GM12864 (cell line): Measurements from ENCODE around the gene GFRA4.

Experiments
- DNase-seq: peaks from one replicate; pipeline ENCODE4 v3.0.0-alpha.2; 2011; ENCODE audit warnings: low read depth
- H3K4me3 ChIP-seq: 2 replicates; pipeline ENCODE4 v1.5.1; 2011; ENCODE audit warnings: mild to moderate bottlenecking, low read depth, low read length, control low read depth
- TF ChIP-seq, protein P1 (sequence below): IDR thresholded peaks from 2 replicates; pipeline ENCODE4 v1.5.1; 2011; ENCODE audit warnings: low read depth, mild to moderate bottlenecking, moderate library complexity, low read length, control low read depth, inconsistent platforms; ENCODE audit errors: missing control alignments

Gene GFRA4

DNA sequence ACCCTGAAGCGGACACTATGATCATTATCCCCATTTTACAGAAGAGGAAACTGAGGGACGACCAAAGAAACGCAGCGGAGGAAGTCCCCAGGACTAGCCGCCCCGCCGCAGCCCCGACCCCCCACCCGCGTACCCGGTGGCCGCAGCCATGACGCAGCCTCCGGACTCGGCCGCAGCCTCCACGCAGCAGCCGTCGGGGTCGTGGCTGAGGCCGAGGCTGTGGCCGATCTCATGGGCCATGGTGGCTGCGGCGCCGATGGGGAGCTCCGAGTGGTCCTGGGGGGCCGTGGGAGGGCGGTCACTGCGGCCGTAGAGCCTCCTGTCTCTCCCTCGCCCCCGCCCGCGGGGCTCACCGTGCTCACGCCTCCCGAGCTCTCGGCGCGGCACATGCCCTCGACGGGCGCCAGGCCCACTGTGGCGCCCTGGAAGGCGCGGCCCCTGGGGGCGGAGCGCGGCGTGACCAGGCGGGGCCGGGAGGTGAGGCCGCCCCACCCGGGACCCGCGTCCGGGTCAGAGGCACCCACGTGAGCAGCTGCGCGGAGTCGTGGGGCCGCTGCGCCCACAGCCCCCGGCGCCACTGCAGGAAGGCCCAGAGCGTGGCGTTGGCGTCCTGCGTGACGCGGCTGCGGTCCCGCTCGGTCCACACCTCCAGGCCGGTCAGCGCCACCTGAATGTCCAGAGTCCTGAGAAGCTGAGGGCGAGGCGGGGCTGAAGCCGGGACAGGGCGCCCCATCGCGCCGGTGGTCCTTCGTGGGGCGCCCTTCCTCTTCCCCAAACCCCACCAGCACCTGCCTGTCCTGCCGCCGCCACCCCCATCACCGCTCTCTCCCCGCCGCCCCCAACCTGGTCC is 10.2 kb upstream of the GFRA4 start:
- no peak overlapping the region for H3K4me3 ChIP-seq
- TF ChIP-seq, protein P1, sequence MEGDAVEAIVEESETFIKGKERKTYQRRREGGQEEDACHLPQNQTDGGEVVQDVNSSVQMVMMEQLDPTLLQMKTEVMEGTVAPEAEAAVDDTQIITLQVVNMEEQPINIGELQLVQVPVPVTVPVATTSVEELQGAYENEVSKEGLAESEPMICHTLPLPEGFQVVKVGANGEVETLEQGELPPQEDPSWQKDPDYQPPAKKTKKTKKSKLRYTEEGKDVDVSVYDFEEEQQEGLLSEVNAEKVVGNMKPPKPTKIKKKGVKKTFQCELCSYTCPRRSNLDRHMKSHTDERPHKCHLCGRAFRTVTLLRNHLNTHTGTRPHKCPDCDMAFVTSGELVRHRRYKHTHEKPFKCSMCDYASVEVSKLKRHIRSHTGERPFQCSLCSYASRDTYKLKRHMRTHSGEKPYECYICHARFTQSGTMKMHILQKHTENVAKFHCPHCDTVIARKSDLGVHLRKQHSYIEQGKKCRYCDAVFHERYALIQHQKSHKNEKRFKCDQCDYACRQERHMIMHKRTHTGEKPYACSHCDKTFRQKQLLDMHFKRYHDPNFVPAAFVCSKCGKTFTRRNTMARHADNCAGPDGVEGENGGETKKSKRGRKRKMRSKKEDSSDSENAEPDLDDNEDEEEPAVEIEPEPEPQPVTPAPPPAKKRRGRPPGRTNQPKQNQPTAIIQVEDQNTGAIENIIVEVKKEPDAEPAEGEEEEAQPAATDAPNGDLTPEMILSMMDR = no peak
- no peak for DNase-seq

DNA sequence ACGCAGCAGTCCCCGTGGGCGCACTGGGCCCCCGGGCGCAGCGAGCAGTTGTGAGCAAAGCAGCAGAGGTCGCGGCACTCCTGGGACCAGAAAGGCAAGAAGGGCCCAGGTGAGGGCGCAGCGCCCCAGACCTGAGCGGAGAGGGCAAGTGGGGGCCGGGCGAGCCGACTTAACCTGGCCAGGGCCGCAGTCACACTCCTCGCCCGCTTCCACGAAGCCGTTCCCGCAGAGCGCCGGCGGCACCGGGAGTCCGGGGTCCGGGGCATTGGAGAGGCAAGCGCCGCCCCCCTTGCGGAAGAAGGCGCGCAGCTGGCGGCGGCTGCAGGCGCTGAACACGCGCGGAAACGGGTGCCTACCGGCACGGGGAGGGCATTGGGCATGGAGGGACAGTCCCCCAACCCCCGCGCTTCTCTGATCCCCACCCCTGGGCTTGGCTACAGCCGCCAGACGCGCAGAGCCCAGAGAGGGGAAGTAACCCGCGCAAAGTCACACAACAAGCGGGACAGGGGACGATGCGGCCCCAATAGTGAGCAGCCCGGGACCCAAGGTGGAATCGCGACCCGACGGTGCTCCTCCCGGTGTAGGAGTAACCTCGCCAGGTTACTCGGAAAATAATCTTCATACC is 9.5 kb upstream of the GFRA4 start:
- DNase-seq = no peak
- TF ChIP-seq, protein P1 = no peak
- no peak overlapping the region for H3K4me3 ChIP-seq

DNA sequence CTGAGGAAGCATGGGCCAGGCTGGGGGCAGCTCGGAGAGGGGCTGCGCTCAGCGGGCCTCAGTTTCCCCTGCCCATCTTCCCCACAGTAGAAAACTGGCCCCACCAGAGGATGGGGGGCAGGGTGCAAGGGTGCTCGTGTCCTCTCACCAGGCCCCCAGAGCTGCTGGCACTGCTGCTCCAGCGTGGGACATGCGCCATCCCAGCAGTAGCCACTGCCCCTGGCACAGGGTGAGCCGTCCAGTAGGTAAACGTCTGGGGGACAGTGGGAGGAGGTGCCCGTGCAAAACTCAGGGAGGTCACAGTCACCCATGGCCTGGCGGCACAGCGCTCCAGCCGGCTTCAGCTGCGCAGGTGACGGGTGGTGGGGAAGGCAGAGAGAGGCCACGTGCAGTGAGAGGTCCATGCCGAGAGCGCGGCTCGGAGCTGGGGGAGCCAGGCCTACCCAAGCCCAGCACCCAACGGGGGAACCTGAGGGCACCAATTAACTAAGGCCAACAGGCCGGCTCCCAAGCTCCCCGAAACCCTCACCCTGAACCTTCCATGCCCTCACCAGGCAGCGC is 8.9 kb upstream of the GFRA4 start:
- no peak overlapping the region for H3K4me3 ChIP-seq
- TF ChIP-seq, protein P1 = no peak
- no peak for DNase-seq

DNA sequence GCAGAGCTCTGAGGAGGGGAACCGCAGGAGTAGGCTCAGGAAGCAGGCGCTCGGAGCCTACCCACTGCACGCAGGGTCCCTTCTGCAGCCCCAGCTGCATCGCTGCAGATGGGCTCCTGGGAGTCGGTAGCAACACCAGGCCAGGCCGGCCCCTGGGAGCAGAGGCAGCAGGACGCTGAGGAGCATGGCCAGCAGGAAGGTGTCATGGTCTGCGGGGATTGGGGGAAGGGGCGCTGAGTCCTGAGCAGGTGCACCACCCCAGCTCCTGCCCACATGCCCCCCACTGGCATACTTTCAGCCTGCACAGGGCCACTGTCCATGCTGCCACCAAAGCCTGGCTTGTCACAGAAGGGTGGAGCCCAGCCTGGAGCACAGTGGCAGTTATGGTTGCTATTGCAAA is 7.7 kb upstream of the GFRA4 start:
- H3K4me3 ChIP-seq = no peak overlapping the region
- DNase-seq = no peak
- TF ChIP-seq, protein P1 = no peak

DNA sequence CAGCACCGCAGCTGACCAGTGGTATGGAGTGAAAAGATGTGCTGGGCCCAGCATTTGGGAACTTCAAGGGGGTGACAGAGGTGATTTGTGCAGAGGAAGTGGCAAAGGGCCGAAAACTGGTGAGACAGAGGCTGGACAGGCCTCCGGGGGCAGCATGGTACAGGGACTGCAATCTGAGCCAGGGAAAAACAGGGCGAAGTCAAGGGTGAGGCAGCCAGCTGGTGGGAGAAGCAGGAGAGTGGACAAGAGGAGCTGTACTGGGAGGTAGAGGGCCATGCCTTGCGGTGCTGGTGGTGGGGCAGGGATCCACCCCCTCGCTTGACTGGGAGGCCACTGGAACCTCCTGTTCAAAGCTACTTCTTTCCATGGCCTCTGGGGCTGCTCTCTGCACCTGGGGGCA is 7.3 kb upstream of the GFRA4 start:
- no peak overlapping the region for H3K4me3 ChIP-seq
- TF ChIP-seq, protein P1 = no peak
- DNase-seq = no peak

DNA sequence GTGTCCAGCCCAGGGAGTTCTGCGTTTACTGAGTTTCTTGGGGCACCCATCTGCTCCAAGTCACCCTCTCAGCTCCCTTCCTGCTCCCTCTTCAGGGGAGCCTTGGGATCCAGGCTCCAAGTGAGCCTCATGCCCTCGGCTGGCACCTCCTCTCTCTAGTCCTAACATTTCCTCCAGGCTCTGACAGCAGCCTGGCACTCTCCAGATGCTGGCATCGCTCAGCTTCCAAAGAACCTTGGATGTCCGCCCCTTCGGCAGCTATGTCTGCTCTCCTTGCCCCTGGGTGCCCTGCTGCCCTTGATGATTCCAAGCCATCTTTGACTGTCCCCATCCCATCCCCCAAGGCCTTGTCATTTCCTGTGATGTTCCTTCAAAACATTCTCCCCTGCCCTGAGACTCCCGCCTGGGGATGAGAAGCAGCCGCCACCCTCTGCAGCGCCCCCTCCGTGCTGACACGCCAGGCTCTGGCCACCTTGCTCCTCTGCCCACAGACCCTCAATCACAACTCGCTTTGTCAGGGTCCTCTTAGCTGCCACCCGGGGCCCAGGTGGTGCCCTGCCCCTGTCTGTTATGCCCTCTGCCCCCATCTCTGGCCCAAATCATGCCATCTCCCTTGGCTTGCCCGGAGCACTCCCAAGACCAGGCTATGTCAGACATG is 6.6 kb upstream of the GFRA4 start:
- TF ChIP-seq, protein P1 = no peak
- DNase-seq = no peak
- no peak overlapping the region for H3K4me3 ChIP-seq
